Astrocyte (in vitro differentiated cells and primary cell): Measurements from ENCODE around the gene CSMD2. TPM values are rescaled to one million over a fixed set of nuclear protein-coding genes. Genes with fewer than 3 reads are reported as not detected.
"Not testable (repeated sequence)": the region's sequence is repeated elsewhere in the genome, so short reads cannot be mapped to it uniquely, and the experiment has no call there.

Experiments used
- DNase-seq: peaks from one replicate; pipeline ENCODE4 v3.0.0-alpha.2; 2010; ENCODE audit warnings: low read depth
- FAIRE-seq: peaks from 2 replicates; lab custom pipeline; 2011; peaks lifted over from hg19 to GRCh38; lab: Jason Lieb, UNC
- H2AFZ ChIP-seq: 2 replicates; pipeline ENCODE4 v1.6.0; 2012; ENCODE audit warnings: low read depth, low read length, inconsistent platforms
- H3K27ac ChIP-seq: 2 replicates; pipeline ENCODE4 v1.5.1; 2011; ENCODE audit warnings: low read depth, low read length, inconsistent platforms
- H3K27me3 ChIP-seq: 2 replicates; pipeline ENCODE4 v1.6.0; 2011; ENCODE audit warnings: low read length, inconsistent platforms; ENCODE audit not compliant: insufficient read depth
- H3K36me3 ChIP-seq: 2 replicates; pipeline ENCODE4 v1.5.1; 2011; ENCODE audit warnings: low read length, inconsistent platforms; ENCODE audit not compliant: insufficient read depth
- H3K4me1 ChIP-seq: 2 replicates; pipeline ENCODE4 v1.5.1; 2011; ENCODE audit warnings: low read length, inconsistent platforms; ENCODE audit not compliant: insufficient read depth
- H3K4me2 ChIP-seq: 2 replicates; pipeline ENCODE4 v1.6.0; 2012; ENCODE audit warnings: low read length, inconsistent platforms
- H3K4me3 ChIP-seq: 2 replicates; pipeline ENCODE4 v1.5.1; 2011; ENCODE audit warnings: low read depth, mild to moderate bottlenecking, low read length, inconsistent platforms; ENCODE audit not compliant: insufficient read depth
- H3K79me2 ChIP-seq: 2 replicates; pipeline ENCODE4 v1.6.0; 2012; ENCODE audit warnings: mild to moderate bottlenecking, low read length, inconsistent platforms; ENCODE audit not compliant: insufficient read depth
- H3K9ac ChIP-seq: 2 replicates; pipeline ENCODE4 v1.6.0; 2012; ENCODE audit warnings: mild to moderate bottlenecking, low read length, inconsistent platforms
- H3K9me3 ChIP-seq: 2 replicates; pipeline ENCODE4 v1.5.1; 2012; ENCODE audit warnings: low read depth, mild to moderate bottlenecking, low read length, inconsistent platforms; ENCODE audit not compliant: insufficient read depth
- H4K20me1 ChIP-seq: 2 replicates; pipeline ENCODE4 v1.6.0; 2012; ENCODE audit warnings: low read length, inconsistent platforms; ENCODE audit not compliant: insufficient read depth
- H3K27ac Mint-ChIP-seq: one replicate; pipeline ENCODE4 v1.8.0; 2021; ENCODE audit warnings: mild to moderate bottlenecking, mixed read lengths; ENCODE audit not compliant: unreplicated experiment
- H3K27me3 Mint-ChIP-seq: one replicate; pipeline ENCODE4 v1.8.0; 2021; ENCODE audit warnings: low read depth, mixed read lengths; ENCODE audit not compliant: unreplicated experiment
- H3K36me3 Mint-ChIP-seq: one replicate; pipeline ENCODE4 v1.8.0; 2021; ENCODE audit warnings: low read depth, mixed read lengths; ENCODE audit not compliant: unreplicated experiment
- H3K4me1 Mint-ChIP-seq: one replicate; pipeline ENCODE4 v1.8.0; 2021; ENCODE audit warnings: low read depth, mixed read lengths; ENCODE audit not compliant: unreplicated experiment
- H3K4me3 Mint-ChIP-seq: one replicate; pipeline ENCODE4 v1.8.0; 2021; ENCODE audit warnings: mild to moderate bottlenecking, moderate library complexity, mixed read lengths; ENCODE audit not compliant: unreplicated experiment
- H3K9me3 Mint-ChIP-seq: one replicate; pipeline ENCODE4 v1.8.0; 2021; ENCODE audit warnings: mild to moderate bottlenecking, mixed read lengths; ENCODE audit not compliant: unreplicated experiment
- EZH2 ChIP-seq: IDR thresholded peaks from 2 replicates; pipeline ENCODE4 v1.6.1; 2012; ENCODE audit warnings: mild to moderate bottlenecking, low read length, inconsistent platforms; ENCODE audit not compliant: insufficient read depth
- total RNA-seq: library from RNA; stranded (reverse); gene quantifications from 2 replicates; pipeline ENCODE4 v1.2.1, GENCODE V29; 2021
- TF ChIP-seq, protein P1 (sequence below): IDR thresholded peaks from 2 replicates; pipeline ENCODE4 v1.5.1; 2011; ENCODE audit warnings: low read depth, mild to moderate bottlenecking, inconsistent platforms, low read length, moderate library complexity; ENCODE audit not compliant: insufficient read depth

Gene CSMD2
- total RNA-seq, 1 donor from 2014 or later = 11.1 TPM

DNA sequence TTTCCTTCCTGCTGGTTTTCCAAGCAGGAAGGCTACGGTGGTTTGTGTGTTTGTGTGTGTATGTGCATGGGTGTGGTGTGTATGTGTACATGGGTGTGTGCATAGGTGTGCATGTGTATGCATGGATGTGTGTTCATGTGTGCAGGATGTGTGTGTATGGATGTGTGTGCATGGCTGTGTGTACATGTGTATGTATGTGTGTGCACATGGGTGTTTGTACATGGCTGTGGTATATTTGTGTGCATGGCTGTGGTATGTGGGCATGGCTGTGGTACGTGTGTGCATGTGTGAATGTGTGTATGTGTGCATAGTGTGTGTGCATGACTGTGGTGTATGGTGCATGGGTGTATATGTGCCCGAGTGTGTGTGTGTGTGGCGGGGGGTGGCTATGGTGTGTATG lies 24.0 kb upstream of the CSMD2 start:
- Histone ChIP-seq H3K36me3 (no peaks in the 10 kb centered on the region), H3K4me1 (no peaks in the 10 kb centered on the region), H3K9ac (no peak overlapping the region), H3K79me2 (no peaks in the 10 kb centered on the region), H3K27ac (no peak overlapping the region), H2AFZ (no peak overlapping the region), H4K20me1 (no peaks in the 10 kb centered on the region), H3K4me2 (no peak overlapping the region), H3K27me3 (peaks cover 5% of the 10 kb centered on the region), H3K9me3 (peaks cover 6% of the 10 kb centered on the region), H3K4me3 (no peak overlapping the region)
- Mint-ChIP-seq H3K9me3 (peaks cover 3% of the 10 kb centered on the region), H3K27me3 (peaks cover 46% of the 10 kb centered on the region), H3K4me1 (no peaks in the 10 kb centered on the region), H3K27ac (no peak overlapping the region), H3K36me3 (no peaks in the 10 kb centered on the region), H3K4me3 (no peak overlapping the region)
- FAIRE-seq (no peak), DNase-seq (no peak)
- TF ChIP-seq, protein P1, sequence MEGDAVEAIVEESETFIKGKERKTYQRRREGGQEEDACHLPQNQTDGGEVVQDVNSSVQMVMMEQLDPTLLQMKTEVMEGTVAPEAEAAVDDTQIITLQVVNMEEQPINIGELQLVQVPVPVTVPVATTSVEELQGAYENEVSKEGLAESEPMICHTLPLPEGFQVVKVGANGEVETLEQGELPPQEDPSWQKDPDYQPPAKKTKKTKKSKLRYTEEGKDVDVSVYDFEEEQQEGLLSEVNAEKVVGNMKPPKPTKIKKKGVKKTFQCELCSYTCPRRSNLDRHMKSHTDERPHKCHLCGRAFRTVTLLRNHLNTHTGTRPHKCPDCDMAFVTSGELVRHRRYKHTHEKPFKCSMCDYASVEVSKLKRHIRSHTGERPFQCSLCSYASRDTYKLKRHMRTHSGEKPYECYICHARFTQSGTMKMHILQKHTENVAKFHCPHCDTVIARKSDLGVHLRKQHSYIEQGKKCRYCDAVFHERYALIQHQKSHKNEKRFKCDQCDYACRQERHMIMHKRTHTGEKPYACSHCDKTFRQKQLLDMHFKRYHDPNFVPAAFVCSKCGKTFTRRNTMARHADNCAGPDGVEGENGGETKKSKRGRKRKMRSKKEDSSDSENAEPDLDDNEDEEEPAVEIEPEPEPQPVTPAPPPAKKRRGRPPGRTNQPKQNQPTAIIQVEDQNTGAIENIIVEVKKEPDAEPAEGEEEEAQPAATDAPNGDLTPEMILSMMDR = no peak
- no peak for TF ChIP-seq EZH2

DNA sequence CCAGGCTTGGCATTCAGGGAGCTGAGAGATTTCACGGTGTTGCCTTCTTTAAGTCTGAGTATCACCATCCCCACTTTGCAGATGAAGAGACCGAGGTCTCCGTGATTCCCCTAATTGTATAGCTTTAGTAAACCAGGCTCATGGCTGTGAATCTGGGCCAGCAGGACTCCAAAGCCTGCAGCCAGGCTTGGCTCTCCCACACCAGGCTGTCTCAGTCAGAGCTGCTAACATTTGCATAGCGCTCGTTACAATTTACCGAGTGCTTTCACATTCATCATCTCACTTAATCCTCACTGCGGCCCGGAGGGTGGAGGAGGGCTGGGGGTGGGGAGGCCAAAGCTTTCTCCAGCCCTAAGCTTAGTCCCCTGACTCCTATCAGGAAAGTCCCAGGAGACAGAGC lies 23.4 kb upstream of the CSMD2 start:
- Histone ChIP-seq H2AFZ (no peak overlapping the region), H4K20me1 (no peaks in the 10 kb centered on the region), H3K27me3 (peaks cover 5% of the 10 kb centered on the region), H3K4me2 (peak overlapping the region; percentile 30), H3K79me2 (no peaks in the 10 kb centered on the region), H3K27ac (no peak overlapping the region), H3K36me3 (no peaks in the 10 kb centered on the region), H3K9ac (no peak overlapping the region), H3K9me3 (peaks cover 6% of the 10 kb centered on the region), H3K4me1 (no peaks in the 10 kb centered on the region), H3K4me3 (no peak overlapping the region)
- Mint-ChIP-seq H3K4me1 (no peaks in the 10 kb centered on the region), H3K4me3 (no peak overlapping the region), H3K9me3 (peaks cover 3% of the 10 kb centered on the region), H3K27ac (no peak overlapping the region), H3K27me3 (peaks cover 49% of the 10 kb centered on the region), H3K36me3 (no peaks in the 10 kb centered on the region)
- DNase-seq = no peak
- no peak for FAIRE-seq
- no peak for TF ChIP-seq EZH2
- TF ChIP-seq, protein P1 = no peak

DNA sequence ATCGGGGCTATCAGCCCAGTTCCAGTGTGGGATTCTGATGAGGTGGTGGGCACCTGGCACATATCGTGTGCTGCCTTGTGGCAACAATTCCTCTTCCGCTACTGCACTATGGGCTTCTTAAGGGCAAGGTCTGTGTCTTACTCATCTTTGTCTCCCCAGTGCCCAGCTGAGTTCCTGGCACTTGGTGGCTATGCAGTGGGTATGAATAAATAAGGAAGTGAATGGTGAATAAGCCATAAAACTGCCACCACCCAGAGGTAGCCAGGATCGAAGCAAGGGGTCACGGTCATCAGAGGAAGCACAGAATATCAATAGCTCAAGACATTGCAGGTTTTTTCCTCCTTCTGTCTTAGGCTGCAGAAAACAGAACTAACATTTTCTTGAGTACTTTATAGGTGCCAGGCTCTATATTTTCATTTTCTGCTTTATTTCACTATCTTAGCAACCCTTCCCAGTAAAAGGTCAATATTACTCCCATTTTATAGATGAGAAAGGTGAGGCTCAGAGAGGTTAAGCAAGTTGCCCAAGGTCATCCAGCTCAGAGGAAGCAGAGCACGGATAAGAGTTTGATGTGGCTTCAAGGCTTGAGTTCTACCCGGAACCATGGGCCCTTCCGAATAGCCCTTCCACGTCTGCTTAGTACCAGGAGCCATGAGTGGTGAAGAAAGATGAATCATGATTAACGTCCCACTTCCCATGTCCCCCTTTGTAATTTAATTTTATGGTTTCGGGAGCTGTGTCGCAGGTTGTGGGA lies 21.9 kb upstream of the CSMD2 start:
- TF ChIP-seq EZH2 = no peak
- TF ChIP-seq, protein P1 = no peak
- no peak overlapping the region for H2AFZ ChIP-seq
- no peaks in the 10 kb centered on the region for H4K20me1 ChIP-seq
- no peaks in the 10 kb centered on the region for H3K4me1 ChIP-seq
- no peak for DNase-seq
- Mint-ChIP-seq H3K27me3 (peaks cover 47% of the 10 kb centered on the region), H3K9me3 (peaks cover 3% of the 10 kb centered on the region), H3K4me1 (no peaks in the 10 kb centered on the region), H3K36me3 (no peaks in the 10 kb centered on the region), H3K4me3 (no peak overlapping the region), H3K27ac (no peak overlapping the region)
- no peak overlapping the region for H3K9ac ChIP-seq
- H3K27ac ChIP-seq = no peak overlapping the region
- H3K9me3 ChIP-seq = peaks cover 6% of the 10 kb centered on the region
- H3K27me3 ChIP-seq = peaks cover 5% of the 10 kb centered on the region
- no peak for FAIRE-seq
- H3K4me2 ChIP-seq = no peak overlapping the region
- H3K79me2 ChIP-seq = no peaks in the 10 kb centered on the region
- no peak overlapping the region for H3K4me3 ChIP-seq
- no peaks in the 10 kb centered on the region for H3K36me3 ChIP-seq

DNA sequence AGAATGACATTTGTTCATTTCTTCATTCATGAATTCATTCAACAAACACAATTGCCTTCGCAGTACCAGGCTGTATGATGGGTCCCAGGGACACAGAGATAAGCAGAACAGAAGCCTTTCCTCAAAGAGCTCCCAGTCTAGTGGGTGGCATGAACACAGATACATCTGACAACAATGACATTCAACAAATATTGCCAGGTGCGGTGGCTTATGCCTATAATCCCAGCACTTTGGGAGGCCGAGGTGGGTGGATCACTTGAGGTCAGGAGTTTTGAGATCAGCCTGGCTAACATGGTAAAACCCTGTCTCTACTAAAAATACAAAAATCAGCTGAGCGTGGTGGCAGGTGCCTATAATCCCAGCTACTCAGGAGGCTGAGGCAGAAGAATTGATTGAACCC lies 18.4 kb upstream of the CSMD2 start:
- H3K36me3 ChIP-seq, H3K27me3 ChIP-seq, H3K9me3 ChIP-seq, H3K36me3 Mint-ChIP-seq, DNase-seq, H3K27ac ChIP-seq, H3K4me1 ChIP-seq, H3K4me2 ChIP-seq, FAIRE-seq, H3K4me1 Mint-ChIP-seq, H3K79me2 ChIP-seq, H3K4me3 Mint-ChIP-seq, H3K9me3 Mint-ChIP-seq, H4K20me1 ChIP-seq, H3K27ac Mint-ChIP-seq, H3K4me3 ChIP-seq, H3K9ac ChIP-seq, H2AFZ ChIP-seq: not testable (repeated sequence)
- peaks cover 55% of the 10 kb centered on the region for H3K27me3 Mint-ChIP-seq
